ENCODE results near the gene SOSTDC1.
"Not testable (repeated sequence)": the region's sequence is repeated elsewhere in the genome, so short reads cannot be mapped to it uniquely, and the experiment has no call there.

Gene SOSTDC1, protein sequence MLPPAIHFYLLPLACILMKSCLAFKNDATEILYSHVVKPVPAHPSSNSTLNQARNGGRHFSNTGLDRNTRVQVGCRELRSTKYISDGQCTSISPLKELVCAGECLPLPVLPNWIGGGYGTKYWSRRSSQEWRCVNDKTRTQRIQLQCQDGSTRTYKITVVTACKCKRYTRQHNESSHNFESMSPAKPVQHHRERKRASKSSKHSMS

DNA sequence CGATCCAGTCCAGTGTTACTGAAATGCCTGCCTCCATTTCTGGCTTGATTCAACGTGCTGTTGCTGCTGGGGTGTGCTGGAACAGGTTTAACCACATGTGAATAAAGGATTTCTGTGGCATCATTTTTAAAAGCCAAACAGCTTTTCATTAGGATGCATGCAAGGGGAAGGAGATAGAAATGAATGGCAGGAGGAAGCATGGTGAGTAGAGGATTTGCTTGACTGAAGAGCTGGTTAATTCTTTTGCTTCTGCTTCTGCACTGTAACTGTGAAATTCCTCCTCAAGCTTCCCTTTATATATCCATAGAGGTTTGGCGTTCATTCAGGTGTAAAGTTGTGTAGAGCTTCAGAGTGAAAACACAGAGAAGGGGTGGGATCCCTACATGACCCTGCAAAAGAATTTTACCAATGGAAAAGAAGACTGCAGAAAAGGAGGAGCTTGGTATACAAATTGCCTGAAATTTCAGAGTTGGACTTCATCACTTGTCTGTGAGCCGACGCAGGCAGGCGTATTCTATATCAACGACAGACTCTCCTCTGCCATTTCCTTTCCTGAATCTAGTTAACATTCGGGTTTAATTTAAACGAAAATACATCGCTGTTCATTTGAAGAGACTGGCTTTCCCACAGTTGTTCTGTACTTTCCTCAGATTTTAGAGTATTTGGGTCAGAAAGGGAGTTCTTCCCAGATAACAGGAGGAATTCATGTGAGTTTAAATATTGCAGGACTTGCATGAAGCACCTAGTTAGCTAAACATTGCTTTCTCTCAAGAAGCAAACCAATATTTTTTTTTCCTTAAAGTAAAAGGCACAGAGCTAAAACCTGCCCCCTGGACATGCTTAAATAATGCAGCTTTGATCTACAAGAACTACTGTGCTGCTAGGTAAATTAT is at the start of gene SOSTDC1:
TSS of gene SOSTDC1 (minus strand) at position 270 of the 893 bp plus-strand sequence. CDS start at position 200, 70 bp downstream.
- no peak for DNase-seq

GRCh38 chr7:16514729-16515128 is 49.2 kb upstream of the SOSTDC1 start:
- no peak for DNase-seq

DNA sequence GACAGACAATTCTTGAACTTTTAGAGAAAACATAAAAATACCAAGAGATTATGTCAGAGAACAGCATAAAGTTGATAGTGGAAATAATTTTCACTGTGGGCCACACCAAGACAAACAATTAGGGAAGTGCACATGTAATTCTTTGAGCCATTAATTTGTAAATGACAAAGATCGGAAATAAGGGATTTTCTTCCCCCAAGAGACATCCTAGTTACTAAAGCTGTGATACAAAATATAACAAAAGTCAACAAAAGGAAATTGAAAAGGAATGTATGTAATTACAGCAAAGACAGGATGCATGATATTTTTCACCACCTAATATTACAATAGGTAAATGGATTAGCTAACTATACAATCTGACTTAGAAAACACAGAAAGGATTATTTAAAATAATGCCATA is 48.7 kb upstream of the SOSTDC1 start:
- DNase-seq, result no peak

DNA sequence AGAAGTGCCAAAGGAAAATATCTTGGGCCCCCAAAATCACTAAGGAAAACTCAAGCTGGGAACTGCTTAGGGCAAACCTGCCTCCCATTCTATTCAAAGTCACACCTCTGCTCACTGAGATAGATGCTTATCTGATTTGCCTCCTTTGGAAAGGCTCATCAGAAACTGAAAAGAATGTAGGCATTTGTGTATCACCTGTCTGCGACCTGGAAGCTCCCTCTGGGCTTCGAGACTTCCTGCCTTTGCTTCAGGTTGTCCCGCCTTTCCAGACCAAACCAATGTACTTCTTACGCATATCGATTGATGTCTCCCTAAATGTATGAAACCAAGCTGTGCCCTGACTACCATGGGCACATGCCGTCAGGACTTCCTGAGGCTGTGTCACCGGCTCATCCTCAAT is 46.6 kb upstream of the SOSTDC1 start:
- DNase-seq, result no peak

DNA sequence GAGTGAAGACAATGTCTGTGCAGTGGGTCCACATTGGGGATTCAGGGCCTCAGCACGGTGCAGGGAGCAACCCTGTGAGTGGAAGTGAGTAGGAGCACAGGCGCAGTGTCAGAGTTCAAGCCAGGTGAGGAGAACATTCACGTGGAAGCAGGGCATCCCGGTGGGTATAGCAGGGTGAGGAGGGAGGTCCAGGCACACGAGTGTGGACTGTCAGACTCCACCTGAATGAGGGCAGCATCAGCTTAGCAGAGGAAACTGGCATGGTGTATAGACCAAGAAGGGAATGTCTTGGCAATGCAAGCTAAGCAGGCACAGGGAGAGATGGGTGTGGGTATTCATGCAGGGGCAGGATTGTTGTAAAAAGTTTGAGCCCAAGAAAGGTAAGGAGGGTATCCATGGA is 45.8 kb upstream of the SOSTDC1 start:
- no peak for DNase-seq

- no peak for DNase-seq
Measured at GRCh38 chr7:16509829-16510228, 44.3 kb upstream of the SOSTDC1 start.

- DNase-seq, result not testable (repeated sequence)
Measured at GRCh38 chr7:16506422-16506821, 40.9 kb upstream of the SOSTDC1 start.

DNA sequence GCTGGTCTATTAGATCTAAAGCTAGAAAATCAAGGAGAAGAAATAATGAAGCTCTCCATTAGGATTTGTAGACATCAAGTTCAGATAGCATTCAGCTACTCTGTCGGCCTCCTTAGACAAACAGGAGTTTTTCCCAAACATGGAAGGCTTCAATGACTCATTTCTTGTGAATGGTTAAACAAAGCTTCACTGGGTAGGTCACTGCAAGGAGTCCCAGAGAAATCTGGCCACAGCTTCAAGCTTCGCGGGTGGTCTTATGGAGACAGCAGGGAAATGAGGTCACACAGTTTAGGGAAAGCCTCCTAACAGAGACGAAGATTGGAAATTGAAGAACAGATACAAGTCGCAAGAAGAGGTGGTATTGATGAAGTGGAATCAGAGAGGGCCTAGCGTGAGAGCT is 38.5 kb upstream of the SOSTDC1 start:
- no peak for DNase-seq

- DNase-seq, result no peak
Measured at GRCh38 chr7:16502303-16502702, 36.8 kb upstream of the SOSTDC1 start.

DNA sequence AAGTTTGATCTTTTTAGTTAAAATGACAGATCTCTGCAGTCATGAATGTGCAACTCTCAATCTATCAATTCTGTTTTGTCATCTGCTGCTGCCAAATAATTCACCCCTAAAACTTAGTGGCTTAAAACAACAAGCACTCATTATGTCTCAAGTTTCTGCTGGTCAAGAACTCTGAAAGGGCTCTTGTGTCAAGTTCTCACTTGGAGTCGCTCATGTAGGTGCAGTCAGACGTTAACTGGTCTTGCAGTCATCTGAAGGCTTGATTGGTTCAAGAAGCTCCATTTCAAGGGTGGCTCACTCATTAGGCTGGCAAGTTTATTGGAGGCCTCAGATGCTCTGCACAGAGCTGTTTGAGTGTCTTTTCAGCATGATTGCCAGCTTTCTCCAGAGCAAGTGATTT is 32.6 kb upstream of the SOSTDC1 start:
- DNase-seq, result no peak

DNA sequence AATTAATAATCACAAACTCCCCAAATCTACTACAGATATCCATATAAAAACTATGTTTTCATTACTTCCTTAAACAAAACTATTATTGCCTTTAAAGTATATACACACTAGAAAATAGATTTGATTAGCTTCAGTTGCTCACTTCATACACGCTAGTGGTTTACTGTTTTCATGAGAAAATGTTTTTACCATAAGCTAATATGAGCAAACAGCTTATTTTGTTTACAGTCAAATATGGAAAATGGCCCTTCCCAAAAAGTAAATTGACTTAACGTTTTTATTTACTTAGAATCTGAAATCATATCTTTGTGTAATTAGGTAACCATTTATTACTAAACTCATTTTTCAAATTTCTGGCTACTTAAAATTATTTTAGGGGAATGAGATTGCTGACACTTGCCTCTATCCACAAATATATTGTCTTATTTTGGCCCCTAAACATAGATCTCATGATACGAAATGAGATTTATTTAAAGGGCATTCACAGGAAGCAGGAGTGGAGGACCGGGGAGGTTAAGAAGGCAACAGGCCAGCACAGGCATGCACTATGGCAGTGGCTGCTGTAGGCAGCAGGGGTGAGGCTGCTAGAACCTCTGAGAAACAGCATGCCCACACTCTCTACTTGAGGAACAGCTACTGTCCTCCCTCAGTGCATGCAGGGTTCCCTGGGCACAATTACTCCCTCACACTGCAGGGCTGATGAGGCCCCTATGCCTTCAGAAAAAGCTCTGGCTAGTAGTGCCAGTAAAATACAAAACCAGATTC is 29.6 kb upstream of the SOSTDC1 start:
- peak; percentile 40 for DNase-seq

GRCh38 chr7:16494551-16494950 is 29.0 kb upstream of the SOSTDC1 start:
- DNase-seq, result no peak

DNA sequence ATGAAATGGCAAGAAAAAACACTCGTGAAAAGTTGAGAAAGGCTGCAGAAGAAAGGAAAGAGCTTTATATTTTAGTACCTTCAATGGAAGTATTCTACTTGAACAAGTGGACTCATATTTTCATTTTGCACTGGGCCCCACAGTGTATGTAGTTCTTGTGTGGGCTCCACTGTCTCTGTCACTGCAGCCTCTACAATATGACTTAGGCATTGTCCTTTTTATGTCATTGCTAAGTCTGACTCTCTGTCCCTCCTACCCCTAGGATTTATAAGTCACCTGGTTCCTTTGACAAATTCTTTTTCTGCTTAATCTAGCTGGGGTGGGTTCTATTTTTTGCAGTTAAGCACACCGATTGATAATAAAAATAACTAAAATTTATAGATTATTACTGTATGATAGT is 27.7 kb upstream of the SOSTDC1 start:
- DNase-seq, result no peak

DNA sequence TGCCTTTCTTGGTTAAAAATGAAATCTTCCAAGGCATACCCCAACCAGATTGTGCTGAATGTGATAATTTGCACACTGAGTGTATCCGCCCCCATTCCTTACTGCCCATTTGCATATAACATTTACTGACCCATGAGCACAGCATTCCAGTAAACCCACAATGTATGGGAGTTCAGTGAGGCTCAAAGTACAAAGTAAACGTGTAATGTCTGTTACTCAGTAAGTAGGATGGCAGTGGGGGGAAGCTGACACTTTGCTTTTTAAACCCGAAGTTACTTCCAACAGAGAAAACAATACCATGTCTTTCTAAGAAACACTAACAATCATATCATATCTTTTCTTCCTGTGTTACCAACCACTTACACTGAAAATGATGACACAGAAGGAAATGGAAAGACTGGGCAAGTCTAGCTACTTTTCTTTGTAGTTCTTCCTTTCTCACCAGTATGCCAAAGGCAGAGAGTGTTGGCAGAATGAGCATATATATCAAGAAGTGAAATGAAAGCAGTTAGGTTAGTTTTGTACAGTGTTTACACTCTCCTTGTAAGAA is 27.1 kb upstream of the SOSTDC1 start:
- DNase-seq, result no peak

GRCh38 chr7:16491148-16491547 is 25.6 kb upstream of the SOSTDC1 start:
- DNase-seq, result no peak

DNA sequence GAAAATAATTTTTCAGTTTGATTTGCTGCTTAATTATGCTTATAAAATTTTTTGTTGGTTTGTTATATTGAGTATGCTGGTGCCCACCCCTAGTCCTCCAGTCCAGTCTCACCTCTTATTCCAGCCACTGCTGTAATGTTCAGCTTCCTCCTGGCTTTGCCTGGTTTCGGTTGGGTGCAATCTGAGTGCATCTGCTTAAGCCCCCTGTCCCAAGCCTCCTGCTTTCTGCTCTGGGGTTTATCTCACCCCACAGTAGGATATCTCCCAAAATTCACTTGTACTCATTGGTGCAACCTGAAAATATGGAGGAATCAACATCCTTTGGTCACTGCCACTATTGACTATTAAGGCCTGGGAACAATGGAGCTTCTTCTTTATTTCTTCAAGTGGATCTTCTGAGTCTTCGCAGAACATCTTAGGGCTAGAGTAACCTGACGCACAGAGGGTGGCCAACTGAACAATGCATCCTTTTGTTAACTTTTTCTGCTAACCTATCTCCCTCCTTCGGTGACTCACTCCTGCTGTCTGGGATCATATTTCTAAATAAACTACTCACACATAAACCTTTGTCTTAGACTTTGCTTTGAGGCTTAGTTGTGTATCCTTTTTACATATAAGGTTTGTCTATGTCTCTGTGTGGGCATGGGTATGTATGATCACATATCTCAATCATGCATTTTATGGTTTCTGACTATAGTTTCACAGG is 19.1 kb upstream of the SOSTDC1 start:
- no peak for DNase-seq

- DNase-seq, result no peak
Measured at GRCh38 chr7:16479591-16479990, 14.1 kb upstream of the SOSTDC1 start.

GRCh38 chr7:16479161-16479560 is 13.6 kb upstream of the SOSTDC1 start:
- no peak for DNase-seq

DNA sequence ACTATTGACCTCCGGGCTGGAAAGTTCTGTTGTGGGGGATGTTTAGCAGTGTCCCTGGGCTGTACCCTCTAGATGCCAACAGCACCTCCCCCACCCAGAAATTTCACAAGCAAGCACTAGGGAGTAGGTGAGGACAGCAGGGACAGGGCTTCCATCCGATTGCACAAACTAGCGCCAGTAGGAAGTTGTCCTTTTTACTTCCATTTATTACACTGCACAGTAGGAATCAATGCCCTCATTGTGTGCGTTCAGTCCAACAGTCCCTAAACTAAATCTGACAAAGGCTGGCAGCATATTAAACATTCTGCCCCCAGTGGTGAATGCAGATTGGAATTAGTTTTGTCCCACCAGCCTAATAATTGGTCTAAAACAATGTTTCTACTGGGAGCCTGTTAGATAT is 6.4 kb upstream of the SOSTDC1 start:
- no peak for DNase-seq

GRCh38 chr7:16463949-16464715 is 1.4 kb downstream of the SOSTDC1 start:
- no peak for DNase-seq

GRCh38 chr7:16463520-16463919 is 2.0 kb downstream of the SOSTDC1 start:
- DNase-seq, result no peak

DNA sequence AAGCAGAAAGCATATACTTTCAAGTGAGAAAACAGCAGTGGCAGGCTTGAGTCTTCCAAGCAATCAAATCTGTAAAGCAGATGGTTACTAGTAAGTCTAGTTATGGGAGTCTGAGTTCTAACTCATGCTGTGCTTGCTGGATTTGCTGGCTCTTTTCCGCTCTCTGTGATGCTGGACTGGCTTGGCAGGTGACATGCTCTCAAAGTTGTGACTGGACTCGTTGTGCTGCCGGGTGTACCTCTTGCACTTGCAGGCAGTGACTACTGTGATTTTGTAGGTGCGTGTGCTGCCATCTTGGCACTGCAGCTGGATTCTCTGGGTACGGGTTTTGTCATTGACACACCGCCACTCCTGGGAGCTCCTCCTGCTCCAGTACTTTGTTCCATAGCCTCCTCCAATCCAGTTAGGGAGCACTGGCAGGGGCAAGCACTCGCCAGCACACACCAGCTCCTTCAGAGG is 3.1 kb downstream of the SOSTDC1 start:
- DNase-seq, result no peak

Measured in SHP77 treated with DMSO at 0.1 percent for 48 hours (cell line).